ENCODE data around the gene RBM25. TPM values are rescaled to one million over a fixed set of nuclear protein-coding genes. Genes with fewer than 3 reads are reported as not detected.

RBM25 gene
- total RNA-seq, 4 donors from 2014 or later = 29.1 to 50.4 (median 34.4) TPM

GRCh38 chr14:73173092-73173735 is 114.9 kb downstream of the RBM25 start:
- intact Hi-C loops (cut with DNase I; ENCODE audit: low total_unique reads) = no loop called here

More at GRCh38 chr14:73173092-73173735, 114.9 kb downstream of the RBM25 start:
- H3K4me3 ChIP-seq (ENCODE audit: low read depth, poor library complexity, severe bottlenecking) = no peak overlapping the region
- DNase-seq (ENCODE audit: low spot score in 2 of 2) = no peak
- TF ChIP-seq CTCF (IDR thresholded peaks at IDR 0.05) = no peak
- TF ChIP-seq POLR2A (IDR thresholded peaks at IDR 0.05) = no peak
- WGBS, 2 donors = 51 to 52% methylated on average over 3 of the region's 3 CpGs

Other genes starting within 250 kb of the RBM25 start
- 1 to 10 TPM; 1.1 to 4.7 (median 1.8) TPM for gene DPF3, start 164.4 kb upstream of the RBM25 start, total RNA-seq
- 10 to 100 TPM; 24.0 to 40.5 (median 35.8) TPM for gene DCAF4, start 132.1 kb upstream of the RBM25 start, total RNA-seq
- 10 to 100 TPM; 16.4 to 32.3 (median 23.2) TPM for gene ZFYVE1, start 31.4 kb upstream of the RBM25 start, total RNA-seq
- 10 to 100 TPM; 61.4 to 91.9 (median 63.3) TPM for gene PSEN1, start 78.0 kb downstream of the RBM25 start, total RNA-seq
- 10 to 100 TPM; 11.2 to 36.4 (median 22.6) TPM for gene PAPLN, start 179.0 kb downstream of the RBM25 start, total RNA-seq